ENCODE data around the gene EPS8L2. TPM values are rescaled to one million over a fixed set of nuclear protein-coding genes. Genes with fewer than 3 reads are reported as not detected.

The EPS8L2 gene
- total and polyA plus RNA-seq, 10 of the 15 experiments (the other 5 are each of a cell fraction or from before 2014, with no cell fraction given): 0.76 to 20.0 (median 9.7) TPM

DNA sequence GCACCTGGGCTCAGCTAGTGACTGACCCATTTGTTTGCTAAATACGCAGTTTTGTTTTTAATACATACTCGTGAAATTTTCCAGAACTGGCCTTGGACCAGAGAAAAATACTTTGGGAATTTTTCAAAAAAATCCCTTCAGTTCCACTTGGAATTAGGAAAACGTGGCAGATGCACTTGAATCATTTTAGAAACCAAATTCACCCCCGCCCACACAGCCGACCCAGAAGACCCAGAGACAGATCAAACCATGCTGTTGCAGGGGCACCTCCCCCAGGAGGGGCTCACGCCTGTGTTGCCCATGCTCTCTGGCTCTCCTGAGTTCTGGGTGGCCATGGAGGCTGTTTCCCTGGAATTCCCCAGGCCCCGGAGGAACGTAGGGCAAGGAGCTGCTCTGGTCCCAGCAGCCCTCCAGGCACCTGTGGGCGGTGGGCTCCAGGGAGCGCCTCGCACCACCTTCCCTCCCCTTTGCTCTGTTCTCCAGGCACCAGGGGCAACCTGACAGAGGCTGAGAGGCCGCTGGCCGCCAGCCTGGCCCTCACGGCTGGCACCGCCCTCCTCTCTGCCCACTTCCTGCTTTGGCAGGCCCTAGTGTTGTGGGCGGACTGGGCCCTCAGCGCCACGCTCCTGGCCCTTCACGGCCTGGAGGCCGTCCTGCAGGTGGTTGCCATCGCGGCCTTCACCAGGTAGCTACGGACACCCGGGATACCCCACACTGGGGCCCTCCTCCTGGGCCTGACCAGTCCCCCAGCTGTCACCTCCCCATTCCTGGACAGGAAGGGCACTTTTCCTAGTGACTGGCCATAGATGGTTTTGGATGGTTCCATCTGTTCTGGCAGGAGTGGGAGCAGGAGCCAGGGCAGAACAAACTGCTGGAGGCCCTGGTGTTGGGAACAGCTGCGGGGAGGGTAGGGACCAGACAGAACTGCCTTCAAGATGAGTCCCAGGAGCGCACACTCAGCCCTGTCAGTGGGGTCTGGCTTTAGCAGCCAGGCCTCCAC lies 3.3 kb upstream of the EPS8L2 start:
- Histone ChIP-seq H3K36me3 (ENCODE audit: control insufficient read depth in 2 of 2, insufficient read depth in 2 of 2, low read length in 1 of 2) (peaks cover 0 to 5% of the 10 kb centered on the region in 2 experiments; a peak in 2 of 4 replicates), H3K27me3 (replicated peaks in 1 of 2; ENCODE audit: control insufficient read depth in 2 of 2, insufficient read depth in 2 of 2, low read length in 1 of 2) (no peaks in the 10 kb centered on the region; a peak in 1 of 4 replicates), H3K9ac (ENCODE audit: control insufficient read depth, insufficient read depth, low read length) (no peak overlapping the region), H3K4me1 (ENCODE audit: control insufficient read depth, insufficient read depth, low read length) (peaks cover 4% of the 10 kb centered on the region), H3K79me2 (ENCODE audit: control insufficient read depth, insufficient read depth, low read length) (no peaks in the 10 kb centered on the region; the same call in 1 of the 2 replicates), H3K27ac (ENCODE audit: control insufficient read depth, insufficient read depth) (no peak overlapping the region), H3K4me3 (no peak overlapping the region), H3K4me2 (ENCODE audit: control insufficient read depth, insufficient read depth) (no peak overlapping the region), H2AFZ (ENCODE audit: control insufficient read depth, low read depth, low read length) (no peak overlapping the region), H4K20me1 (ENCODE audit: control insufficient read depth, insufficient read depth) (no peaks in the 10 kb centered on the region), H3K9me3 (replicated peaks; ENCODE audit: control insufficient read depth, insufficient read depth, low read length) (no peaks in the 10 kb centered on the region)
- ChIA-PET POLR2A (interaction anchor here (1.5 kb wide), 1 partner anchor 9 kb away, joined by 5 read pairs; no protein-coding TSS in a partner anchor), CTCF (no interaction called here), SMC1A (ENCODE audit: uncharacterized antibody, unreplicated experiment) (no interaction called here), RAD21 (ENCODE audit: unreplicated experiment) (interaction anchor here (1.1 kb wide), 1 partner anchor 24 kb away, joined by 3 read pairs; no protein-coding TSS in a partner anchor)
- DNase-seq (ENCODE audit: low read depth, low spot score) (no peak), FAIRE-seq (no peak), ATAC-seq (no peak)
- WGBS (ENCODE audit: insufficient coverage, insufficient replicate concordance, low lambda C conversion rate, missing lambda C conversion rate): 49% methylated on average over 23 of the region's 26 CpGs
- BruUV-seq (replicated peaks): no TSS peak
- intact Hi-C loops (cut with micrococcal nuclease; ENCODE audit: unreplicated experiment): no loop called here
- in situ Hi-C loops (cut with MboI): no loop called here
- no peak for TF ChIP-seq TCF3 (IDR thresholded peaks at IDR 0.05; ENCODE audit: borderline replicate concordance, insufficient read depth, low read depth, low read length)
- TF ChIP-seq NR2C2 (IDR thresholded peaks at IDR 0.05; ENCODE audit: borderline replicate concordance, control insufficient read depth, insufficient read length, low read depth): no peak
- TF ChIP-seq POLR2A (IDR thresholded peaks at IDR 0.05; ENCODE audit: low read depth, low read length): no peak
- TF ChIP-seq TCF12 (IDR thresholded peaks at IDR 0.05; ENCODE audit: low read depth, low read length): no peak
- TF ChIP-seq STAT3 (IDR thresholded peaks at IDR 0.05; ENCODE audit: low read depth, low read length): no peak
- TF ChIP-seq NRF1 (conservative IDR thresholded peaks at IDR 0.05; ENCODE audit: low read depth, low read length): no peak
- no peak for TF ChIP-seq BCL11A (IDR thresholded peaks at IDR 0.05; ENCODE audit: low read depth, low read length)
- TF ChIP-seq, protein P1, sequence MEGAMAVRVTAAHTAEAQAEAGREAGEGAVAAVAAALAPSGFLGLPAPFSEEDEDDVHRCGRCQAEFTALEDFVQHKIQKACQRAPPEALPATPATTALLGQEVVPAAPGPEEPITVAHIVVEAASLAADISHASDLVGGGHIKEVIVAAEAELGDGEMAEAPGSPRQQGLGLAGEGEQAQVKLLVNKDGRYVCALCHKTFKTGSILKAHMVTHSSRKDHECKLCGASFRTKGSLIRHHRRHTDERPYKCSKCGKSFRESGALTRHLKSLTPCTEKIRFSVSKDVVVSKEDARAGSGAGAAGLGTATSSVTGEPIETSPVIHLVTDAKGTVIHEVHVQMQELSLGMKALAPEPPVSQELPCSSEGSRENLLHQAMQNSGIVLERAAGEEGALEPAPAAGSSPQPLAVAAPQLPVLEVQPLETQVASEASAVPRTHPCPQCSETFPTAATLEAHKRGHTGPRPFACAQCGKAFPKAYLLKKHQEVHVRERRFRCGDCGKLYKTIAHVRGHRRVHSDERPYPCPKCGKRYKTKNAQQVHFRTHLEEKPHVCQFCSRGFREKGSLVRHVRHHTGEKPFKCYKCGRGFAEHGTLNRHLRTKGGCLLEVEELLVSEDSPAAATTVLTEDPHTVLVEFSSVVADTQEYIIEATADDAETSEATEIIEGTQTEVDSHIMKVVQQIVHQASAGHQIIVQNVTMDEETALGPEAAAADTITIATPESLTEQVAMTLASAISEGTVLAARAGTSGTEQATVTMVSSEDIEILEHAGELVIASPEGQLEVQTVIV (IDR thresholded peaks at IDR 0.05; ENCODE audit: borderline replicate concordance, partially characterized antibody): no peak
- TF ChIP-seq NR2F1 (conservative IDR thresholded peaks at IDR 0.05): no peak
- TF ChIP-seq SP1 (IDR thresholded peaks at IDR 0.05; ENCODE audit: low read depth, low read length): no peak
- no peak for TF ChIP-seq PAX5 (IDR thresholded peaks at IDR 0.05; ENCODE audit: borderline replicate concordance, low read depth, low read length)
- TF ChIP-seq USF2 (IDR thresholded peaks at IDR 0.05; ENCODE audit: borderline replicate concordance, low read depth, low read length): no peak
- no peak for TF ChIP-seq CUX1 (IDR thresholded peaks at IDR 0.05; ENCODE audit: insufficient replicate concordance, low read depth, low read length)
- TF ChIP-seq MTA3 (IDR thresholded peaks at IDR 0.05; ENCODE audit: borderline replicate concordance, low read length): no peak
- no peak for TF ChIP-seq MTA2 (IDR thresholded peaks at IDR 0.05; ENCODE audit: low read depth)

Measured in GM12878 (cell line).